ENCODE data around the gene CSN3.

GRCh38 chr4:70203601-70204000 lies 38.8 kb upstream of the CSN3 start:
- TF ChIP-seq CREB1 (IDR thresholded peaks at IDR 0.05; ENCODE audit: low read depth) (no peak), TCF12 (IDR thresholded peaks at IDR 0.05; ENCODE audit: low read depth, low read length) (no peak), POLR2A (IDR thresholded peaks at IDR 0.05; ENCODE audit: low read depth, low read length) (no peak), ATF2 (IDR thresholded peaks at IDR 0.05; ENCODE audit: low read length) (no peak), ZSCAN29 (IDR thresholded peaks at IDR 0.05) (no peak), EGR1 (IDR thresholded peaks at IDR 0.05; ENCODE audit: borderline replicate concordance in 1 of 2, low read depth in 2 of 2, low read length in 2 of 2) (no peak), TAF1 (IDR thresholded peaks at IDR 0.05; ENCODE audit: borderline replicate concordance, low read depth, low read length) (no peak), MAX (IDR thresholded peaks at IDR 0.05; ENCODE audit: low read depth, low read length) (no peak)

Measured in GM12878 (cell line).